GM19025 (cell line): ENCODE measurements around the gene EIF2S1.
"Not testable (repeated sequence)": the region's sequence is repeated elsewhere in the genome, so short reads cannot be mapped to it uniquely, and the experiment has no call there.

Source experiments
- ATAC-seq: cut with Tn5 transposase; IDR thresholded peaks from one replicate; pipeline ENCODE4 v1.9.1; 2021; ENCODE audit warnings: mild to moderate bottlenecking, low read depth, moderate library complexity; ENCODE audit not compliant: unreplicated experiment

Gene EIF2S1

DNA sequence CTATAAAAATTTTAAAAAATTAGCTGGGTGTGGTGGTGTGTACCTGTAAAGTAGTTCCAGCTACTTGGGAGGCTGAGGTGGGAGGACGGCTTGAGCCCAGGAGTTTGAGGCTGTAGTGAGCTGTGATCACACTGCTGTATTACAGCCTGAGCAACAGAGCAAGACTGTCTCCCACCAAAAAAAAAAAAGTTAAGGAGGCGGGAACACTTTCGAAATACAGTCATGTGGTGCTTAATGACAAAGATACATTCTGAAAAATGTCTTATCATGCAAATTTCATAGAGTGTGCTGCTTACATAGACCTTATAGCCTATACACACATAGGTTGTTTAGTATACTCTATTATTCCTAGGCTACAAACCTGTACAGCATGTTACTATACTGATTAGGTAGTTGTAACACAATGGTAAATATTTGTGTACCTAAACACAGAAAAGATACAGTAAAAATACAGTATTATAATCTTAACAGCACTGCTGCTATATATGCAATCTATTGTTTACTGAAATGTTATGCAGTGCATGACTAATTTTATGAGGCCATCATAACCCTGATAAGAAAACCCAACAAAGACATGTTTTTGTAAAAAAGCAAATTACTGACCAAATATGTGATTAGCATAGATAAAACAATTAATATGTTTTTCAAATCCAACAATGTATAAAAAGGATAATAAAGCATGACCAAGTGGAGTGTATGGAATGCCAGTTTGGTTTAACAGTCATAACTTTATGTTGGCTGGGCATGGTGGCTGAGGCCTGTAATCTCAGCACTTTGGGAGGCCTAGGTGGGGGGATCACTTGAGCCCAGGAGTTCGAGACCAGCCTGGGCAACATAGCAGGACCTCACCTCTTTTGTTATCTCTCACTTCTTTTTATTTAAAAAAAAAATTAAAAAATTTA lies 11.4 kb downstream of the EIF2S1 start:
- no peak for ATAC-seq

DNA sequence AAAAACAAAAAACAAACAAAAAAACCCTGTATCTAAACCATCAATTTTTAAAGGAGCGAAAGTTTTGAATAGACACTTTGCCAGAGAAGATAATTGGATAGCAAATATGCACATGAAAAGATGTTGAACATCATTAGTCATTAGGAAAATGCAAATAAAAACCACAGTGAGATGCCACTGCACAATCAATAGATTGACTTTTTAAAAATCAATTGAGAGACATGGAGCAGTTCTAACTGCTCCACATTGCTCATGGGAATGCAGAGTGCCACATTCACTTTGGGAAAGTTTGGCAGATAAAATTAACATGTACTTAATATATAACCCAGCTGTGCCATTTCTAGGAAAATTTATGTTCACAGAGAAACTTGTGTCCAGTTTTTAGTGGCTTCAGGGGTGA lies 12.7 kb downstream of the EIF2S1 start:
- ATAC-seq: no peak

DNA sequence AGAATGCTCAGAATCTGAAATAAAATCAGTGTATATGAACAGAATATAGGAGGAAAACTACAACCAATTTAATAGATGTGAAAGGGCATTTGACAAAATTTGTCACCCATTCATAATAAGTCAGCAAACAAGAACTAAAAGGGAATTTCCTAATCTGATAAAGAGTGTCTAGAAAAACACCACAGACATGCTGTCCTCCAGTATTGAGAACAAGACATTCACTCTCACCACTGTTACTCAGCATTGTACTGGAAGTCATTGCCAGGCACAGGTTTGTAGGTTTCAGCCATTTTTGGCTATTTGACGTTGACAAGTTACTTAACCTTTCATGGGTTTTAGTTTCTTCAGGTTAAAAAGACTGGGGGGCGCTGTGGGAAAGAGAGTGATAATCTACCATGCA lies 13.2 kb downstream of the EIF2S1 start:
- peak; percentile 51 for ATAC-seq

DNA sequence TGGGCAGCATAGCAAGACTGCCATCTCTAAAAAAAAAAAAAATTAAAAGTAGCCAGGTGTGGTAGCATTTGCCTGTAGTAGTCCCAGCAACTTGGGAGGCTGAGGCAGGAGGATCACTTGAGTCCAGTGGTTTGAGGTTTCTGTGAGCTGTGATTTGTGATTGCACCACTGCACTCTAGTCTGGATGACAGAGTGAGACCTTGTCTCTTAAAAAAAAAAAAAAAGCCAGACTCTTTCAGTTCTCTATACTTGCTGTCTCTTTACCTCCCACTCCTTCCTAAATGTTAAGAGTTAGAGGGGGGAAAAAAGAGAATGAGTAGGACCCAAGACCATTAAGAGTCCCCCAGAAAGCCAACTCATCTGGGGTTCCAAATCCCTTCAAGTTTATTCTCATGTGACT lies 17.8 kb downstream of the EIF2S1 start:
- no peak for ATAC-seq

DNA sequence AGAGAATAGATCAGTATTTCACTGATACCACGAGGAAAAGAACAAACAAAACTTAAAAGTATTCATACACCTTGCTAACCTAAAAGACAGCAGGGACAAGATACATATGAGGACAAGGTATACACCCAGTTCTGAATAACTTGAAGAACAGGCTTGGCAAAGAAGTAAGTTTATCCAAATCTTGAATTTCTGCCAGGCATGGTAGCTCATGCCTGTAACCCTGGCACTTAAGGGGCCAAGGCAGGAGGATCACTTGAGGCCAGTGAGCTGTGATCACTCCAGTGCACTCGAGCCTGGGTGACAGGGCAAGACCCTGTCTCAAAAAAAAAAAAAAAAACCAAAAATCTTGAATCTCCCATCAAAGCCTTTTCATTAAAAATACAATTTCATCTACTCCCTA lies 25.0 kb downstream of the EIF2S1 start:
- no peak for ATAC-seq

DNA sequence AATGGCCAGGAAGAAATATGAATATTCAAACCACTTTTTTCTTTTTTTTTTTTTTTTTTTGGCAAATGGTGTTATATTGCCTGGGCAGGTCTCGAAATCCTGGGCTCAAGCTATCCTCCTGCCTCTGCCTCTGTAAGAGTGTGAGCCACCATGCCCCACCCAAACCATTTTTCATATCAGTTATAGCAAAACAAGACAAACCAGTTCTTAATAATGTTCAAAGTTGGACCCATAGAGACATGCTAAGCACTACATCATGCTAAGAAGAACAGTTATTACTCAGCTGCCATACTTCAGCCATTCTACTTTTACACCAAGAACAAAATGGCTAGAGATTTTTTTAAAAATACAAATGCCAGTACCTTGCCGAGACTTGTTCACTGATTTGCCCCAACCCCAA lies 25.5 kb downstream of the EIF2S1 start:
- ATAC-seq: no peak

DNA sequence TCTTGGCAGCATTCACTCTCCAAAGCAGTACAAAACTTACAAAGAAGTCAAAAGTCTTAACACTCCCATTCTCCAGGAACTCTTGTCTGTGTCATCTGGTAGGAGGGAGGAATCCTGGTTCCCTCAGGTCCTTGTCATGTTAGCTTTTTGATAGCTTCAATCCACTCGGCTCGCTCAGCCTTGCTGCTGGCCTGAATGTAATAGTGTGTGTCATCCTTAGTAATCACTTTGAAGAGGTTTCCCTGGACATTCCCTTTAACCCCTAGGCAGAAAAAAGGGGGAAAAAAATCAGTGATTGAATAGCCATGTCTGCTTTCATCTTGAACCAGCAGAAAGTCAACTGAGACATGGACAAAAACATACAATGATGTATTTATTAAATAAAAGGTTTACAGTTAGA lies 27.1 kb downstream of the EIF2S1 start:
- ATAC-seq: no peak

DNA sequence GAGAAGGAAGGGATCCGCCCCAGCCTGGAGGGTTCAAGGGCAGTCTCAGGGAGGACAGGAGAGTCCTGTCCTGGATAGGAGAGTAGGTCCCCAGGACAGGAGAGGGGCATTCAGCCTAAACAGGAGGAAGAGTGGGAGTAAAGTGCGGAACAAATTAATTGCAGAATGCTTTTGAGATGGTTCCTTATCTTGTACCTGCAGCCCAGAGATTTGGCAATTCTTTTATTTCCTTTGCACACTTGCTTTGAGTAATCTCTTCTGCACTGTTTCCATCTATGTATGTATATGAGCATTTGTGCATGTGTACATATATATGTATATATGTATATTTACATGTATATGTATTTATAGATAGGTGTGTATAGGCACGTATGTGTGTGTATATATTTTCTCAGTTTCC lies 29.1 kb downstream of the EIF2S1 start:
- no peak for ATAC-seq

DNA sequence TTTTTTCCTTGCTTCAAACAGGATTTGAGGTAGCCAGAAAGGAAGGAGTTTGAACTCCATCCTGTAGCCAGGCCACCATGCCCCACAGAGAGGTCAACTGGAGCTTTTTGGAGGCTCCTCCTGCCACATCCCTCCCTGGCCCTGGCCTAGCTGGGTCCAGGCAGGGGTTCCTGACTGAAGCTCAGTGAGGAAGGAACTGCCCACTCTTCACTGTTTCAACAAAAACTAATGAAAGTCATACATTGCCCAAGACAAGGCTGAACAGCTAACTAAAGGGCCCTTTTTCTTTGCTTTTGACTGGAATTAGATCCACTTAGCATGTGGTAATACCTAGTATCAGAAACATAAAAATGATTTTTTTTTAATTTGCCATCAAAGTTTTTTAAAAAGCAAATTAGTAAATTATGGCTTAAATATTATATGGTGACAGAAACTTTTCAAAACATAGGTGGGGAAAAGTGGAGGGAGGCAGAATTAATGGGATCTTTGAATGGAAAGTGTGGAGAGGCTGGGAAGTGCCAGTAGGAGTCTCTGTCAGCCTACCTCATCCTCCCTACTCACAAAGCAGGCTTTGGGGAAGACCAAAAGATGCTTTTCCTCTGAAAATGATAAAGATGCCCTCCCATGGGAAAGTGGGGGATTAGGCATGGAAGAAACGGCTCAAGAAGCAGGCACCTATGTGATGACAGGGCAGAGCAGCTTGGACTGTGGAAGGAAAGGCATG lies 29.8 kb downstream of the EIF2S1 start:
- no peak for ATAC-seq

DNA sequence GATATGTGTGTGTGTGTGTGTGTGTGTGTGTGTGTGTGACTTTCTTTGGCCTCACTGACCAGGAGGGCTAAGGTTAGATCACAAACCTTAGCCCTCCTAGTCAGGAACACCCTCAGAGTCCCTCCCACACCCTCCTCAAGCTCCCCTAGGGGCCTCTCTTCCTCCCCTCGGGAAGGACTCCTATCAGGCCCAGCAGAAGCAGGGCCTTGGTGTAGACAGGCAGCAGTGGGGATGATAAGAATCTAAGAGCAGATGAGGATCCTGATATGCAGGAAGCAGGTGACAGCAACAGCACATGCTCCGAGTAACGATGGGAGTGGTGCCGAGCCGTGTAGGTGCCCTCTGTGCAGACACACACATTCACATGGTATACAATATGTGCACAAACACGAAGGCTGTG lies 31.1 kb downstream of the EIF2S1 start:
- ATAC-seq: no peak

DNA sequence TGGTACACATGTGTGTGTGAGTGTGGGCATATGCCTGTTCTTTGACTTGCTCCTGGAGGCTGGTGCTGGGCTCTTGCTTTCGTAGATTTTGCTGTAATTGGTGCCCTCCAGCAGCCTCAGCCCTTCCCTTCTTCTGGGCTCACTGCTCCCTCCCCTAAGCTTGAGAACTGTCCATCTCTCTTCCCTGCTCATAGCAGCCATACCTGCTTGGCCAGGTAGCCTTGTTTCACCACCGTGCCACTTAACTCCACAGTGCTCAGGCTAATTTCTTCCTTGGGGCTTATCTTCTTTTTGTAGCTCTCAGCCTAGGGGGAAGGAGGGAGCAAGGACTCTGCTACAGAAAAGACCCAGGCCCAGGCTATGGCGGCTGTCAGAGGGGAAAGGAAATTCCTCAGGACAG lies 32.0 kb downstream of the EIF2S1 start:
- ATAC-seq: no peak

DNA sequence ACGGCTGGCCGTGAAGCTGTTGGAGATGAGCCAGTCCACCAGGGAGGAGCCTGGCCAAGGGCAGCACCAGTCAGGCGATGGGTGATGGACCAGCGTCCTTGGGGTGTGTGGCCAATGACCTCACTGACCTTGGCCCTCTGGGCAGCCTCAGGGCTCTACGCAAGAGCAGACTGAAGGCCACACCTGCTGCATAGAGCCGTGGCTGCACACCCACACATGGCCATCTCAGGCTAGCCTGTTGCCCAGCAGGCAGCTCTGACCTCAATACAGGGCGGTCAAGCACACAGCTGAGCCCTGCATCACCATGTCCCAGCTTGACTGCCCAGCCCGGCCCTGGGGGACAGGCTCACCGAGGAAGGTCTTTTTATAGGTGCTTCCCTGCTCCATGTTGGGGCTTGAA lies 32.7 kb downstream of the EIF2S1 start:
- no peak for ATAC-seq

DNA sequence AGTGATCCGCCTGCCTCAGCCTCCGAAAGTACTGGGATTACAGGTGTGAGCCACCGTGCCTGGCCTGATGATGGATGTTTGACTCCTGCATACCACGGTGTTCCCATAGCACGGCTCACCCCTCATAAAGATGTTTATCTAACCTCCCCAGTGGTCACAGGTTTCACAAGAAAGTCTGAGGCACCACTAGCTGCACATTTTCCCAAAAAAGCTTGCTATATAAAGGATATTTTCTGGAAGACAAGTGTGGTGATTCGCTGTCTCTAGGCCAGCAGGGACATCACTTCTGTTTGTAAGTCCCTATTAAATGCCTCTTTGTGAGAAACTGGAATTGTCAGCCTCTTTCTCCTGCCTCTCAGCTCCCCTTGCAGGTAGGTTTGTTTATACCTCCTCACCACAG lies 33.6 kb downstream of the EIF2S1 start:
- no peak for ATAC-seq

DNA sequence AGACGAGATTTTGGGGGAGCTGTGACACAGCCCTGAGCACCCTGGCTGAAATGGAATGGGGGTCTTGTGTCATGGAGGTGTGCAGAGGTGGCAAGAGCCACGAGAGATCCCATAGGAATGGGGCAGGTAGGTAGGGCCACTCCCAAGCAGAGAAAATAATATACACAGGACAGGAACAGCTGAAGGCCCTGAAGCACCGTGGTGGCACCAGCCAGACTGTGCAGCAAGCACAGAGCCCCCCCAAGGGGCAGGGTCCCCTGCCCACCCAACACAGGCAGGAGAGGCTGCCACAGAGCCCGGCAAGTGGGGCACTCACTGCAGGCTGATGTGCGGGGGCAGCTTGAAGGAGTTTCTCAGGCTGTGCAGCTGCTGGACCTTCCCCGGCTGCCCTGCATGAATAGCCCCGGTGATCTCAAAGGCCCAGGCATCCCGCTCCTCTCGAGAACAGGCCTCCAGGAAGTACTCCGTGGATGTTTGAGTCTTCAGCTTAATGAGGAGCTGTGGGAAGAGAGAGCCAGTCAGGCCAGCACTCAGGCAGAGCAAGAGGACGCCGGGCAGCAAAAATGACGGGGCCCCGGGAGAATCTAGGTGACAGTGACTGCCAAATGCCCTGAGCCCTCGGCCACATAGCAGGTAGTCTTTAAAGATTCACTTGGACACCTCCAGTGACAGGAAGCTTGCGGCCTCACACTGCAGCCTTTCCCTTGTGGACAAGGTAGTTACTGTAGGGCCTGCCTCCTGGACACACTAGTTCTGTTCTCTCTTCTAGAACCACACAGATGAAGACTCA lies 35.2 kb downstream of the EIF2S1 start:
- no peak for ATAC-seq

DNA sequence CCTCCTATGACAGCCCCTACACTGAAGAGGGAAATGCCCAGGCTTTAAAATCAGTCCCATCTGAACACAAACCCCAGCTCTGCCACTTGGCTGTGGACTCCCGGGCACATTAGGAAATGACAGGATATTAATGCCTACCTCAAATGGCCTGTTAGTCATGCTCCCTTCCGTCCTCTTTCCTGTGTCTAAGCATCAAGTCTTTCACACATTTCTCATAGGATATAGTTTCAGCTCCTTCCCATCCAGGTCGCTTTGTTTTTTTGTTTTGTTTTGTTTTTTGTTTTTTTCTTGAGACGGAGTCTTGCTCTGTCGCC lies 35.7 kb downstream of the EIF2S1 start:
- ATAC-seq: no peak

DNA sequence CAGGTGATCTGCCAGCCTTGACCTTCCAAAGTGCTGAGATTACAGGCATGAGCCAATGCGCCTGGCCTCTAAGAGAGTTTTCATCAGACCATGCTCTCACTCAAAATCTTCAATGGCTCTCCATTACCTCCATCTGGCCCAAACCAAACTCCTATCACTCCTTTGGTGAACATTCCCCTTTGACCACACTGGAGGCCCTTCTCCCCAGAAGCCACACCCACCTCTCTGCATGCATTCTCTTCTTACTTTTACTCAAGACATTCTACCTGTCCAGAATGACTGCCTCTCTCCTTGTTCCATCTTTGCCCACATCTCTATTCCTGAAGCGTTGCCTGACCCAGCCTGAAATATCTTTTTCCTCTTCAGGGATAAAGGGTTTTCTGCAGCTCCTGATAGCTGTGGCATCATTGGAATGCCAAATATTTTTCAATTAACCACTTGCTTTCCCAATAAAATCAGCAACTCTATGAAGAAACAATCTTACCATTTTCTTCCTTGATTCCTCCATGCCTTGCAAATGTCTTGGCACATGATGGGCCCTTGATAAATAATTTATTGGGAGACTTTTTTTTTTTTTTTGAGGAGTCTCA lies 36.3 kb downstream of the EIF2S1 start:
- no peak for ATAC-seq

DNA sequence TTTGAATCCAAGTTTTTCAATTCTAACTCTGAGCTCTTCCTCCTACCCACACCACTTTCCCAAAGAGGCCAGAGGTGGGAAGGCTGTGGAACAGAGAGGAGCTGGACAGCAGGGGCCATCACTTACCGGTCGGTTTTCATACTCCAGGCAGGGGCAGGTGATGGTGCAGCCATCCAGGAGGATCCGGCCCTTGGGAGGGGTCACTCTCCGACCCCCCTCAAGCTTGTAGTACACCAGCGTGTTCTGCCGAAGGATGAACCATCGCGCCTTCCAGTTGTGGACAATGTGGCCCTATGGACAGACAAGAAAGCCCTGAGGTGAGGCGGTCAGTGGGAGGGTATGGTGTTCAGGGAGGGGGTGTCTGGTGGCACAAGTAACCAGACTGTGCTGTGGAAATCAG lies 37.4 kb downstream of the EIF2S1 start:
- ATAC-seq: no peak

DNA sequence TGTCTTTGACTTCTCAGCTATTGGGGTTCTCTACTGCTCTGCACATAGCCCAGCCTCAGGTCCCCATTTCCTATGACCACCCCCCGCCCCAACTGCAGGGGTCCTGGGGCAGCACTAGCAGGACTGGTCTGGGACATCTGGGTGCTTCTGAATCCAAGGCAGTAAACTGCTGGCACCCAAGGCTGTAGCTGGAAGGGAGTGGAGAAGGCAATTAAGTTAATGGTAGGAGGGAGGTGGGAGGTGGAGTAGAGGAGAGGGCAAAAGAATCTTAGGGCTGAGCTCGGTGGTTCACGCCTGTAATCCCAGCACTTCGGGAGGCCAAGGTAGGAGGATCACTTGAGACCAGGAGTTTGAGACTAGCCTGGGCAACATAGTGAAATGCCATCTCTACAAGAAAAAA lies 40.3 kb downstream of the EIF2S1 start:
- ATAC-seq: no peak

DNA sequence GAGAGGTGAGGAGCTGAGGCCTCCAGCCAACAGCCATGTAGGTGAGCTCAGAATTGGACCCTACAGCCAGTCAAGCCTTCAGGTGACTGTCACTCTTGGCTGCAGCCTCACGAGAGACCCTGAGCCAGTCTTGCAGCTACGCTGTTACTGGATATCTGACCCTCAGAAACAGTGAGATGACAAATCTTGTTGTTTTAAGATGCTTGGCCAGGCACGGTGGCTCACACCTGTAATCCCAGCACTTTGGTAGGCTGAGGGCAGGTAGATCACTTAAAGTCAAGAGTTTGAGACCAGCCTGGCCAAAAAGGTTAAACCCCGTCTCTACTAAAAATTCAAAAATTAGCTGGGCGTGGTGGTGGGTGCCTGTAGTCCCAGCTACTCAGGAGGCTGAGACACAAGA lies 45.6 kb downstream of the EIF2S1 start:
- ATAC-seq: no peak

DNA sequence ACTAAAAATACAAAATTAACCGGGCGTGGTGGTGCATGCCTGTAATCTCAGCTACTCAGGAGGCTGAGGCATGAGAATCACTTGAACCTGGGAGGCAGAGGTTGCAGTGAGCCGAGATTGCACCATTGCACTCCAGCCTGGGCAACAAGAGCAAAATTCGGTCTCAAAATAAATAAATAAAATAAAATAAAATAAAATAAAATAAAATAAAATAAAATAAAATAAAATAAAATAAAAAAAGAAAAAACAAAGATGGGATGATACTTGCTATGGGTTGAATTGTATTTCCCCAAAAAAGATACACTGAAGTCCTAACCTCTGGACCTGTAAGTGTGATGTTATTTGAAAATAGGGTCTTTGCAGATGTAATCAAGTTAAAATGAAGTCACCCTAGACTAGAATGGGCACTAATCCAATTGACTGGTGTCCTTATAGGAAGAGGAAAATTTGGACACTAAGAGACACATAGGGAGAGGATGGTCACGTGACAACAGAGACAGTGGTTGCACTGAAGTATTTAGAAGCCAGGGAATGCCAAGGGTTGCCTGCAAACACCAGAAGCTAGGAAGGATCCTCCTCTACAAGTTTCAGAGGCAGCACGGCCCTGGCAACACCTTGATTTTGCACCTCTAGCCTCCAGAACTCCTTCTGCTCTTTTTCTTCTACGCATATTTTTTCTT lies 48.1 kb downstream of the EIF2S1 start:
- not testable (repeated sequence) for ATAC-seq
